Measurements from ENCODE around the gene RIPK4. TPM values are rescaled to one million over a fixed set of nuclear protein-coding genes. Genes with fewer than 3 reads are reported as not detected.

The RIPK4 gene
- total RNA-seq, 1 experiment from 2014 or later: 67.4 TPM

- ATAC-seq (no peak), DNase-seq (ENCODE audit: low read depth, low spot score) (no peak)
- in situ Hi-C loops (cut with HindIII; ENCODE audit: low pct_unique_long_range_greater_than_20kb, low sequenced_read_pairs): loop anchor here (25.0 kb wide), 1 partner anchor 153 kb away; no protein-coding TSS in a partner anchor
- H3K27me3 ChIP-seq (ENCODE audit: control insufficient read depth, insufficient read depth, low read length): no peaks in the 10 kb centered on the region
- CTCF ChIA-PET: no interaction called here
- POLR2A ChIA-PET: interaction anchor here (1.1 to 2.0 kb wide), 2 partner anchors 13 to 21 kb away, joined by 3 to 11 read pairs; no protein-coding TSS in a partner anchor
- H3K36me3 ChIP-seq (ENCODE audit: control insufficient read depth, insufficient read depth, low read length): no peaks in the 10 kb centered on the region; the same call in 1 of the 2 replicates
- peak overlapping the region; percentile 72 to 91 for H3K4me3 ChIP-seq (ENCODE audit: low read depth in 2 of 2, low read length in 2 of 2)
- BruUV-seq (replicated peaks): TSS peak; percentile 74
- no peaks in the 10 kb centered on the region for H3K9me3 ChIP-seq (ENCODE audit: control insufficient read depth, insufficient read depth, low read depth, low read length)
- peaks cover 18% of the 10 kb centered on the region for H3K4me1 ChIP-seq (ENCODE audit: control insufficient read depth, insufficient read depth, low read length)
- H3K27ac ChIP-seq (ENCODE audit: low read length): peak overlapping the region; percentile 98
- TF ChIP-seq TCF7L2 (IDR thresholded peaks at IDR 0.05; ENCODE audit: low read depth, low read length): no peak
- no peak for TF ChIP-seq REST (IDR thresholded peaks at IDR 0.05; ENCODE audit: insufficient read depth in 1 of 2, low read depth in 2 of 2, low read length in 1 of 2)
- no peak for TF ChIP-seq CTCF (IDR thresholded peaks at IDR 0.05)
- TF ChIP-seq SIN3A (IDR thresholded peaks at IDR 0.05; ENCODE audit: borderline replicate concordance, insufficient read depth, low read depth, low read length): 0 out of 2 replicates have a peak, but pooled peaks have one; percentile 4
- TF ChIP-seq POLR2AphosphoS5 (IDR thresholded peaks at IDR 0.05; ENCODE audit: low read depth, low read length): peak; percentile 1; the same call in 1 of the 2 replicates
- intact Hi-C loops (cut with micrococcal nuclease; ENCODE audit: unreplicated experiment): no loop called here
Observed at GRCh38 chr21:41765420-41765821, 1.4 kb downstream of the RIPK4 start.

GRCh38 chr21:41764558-41765419, 2.1 kb downstream of the RIPK4 start:
- intact Hi-C loops (cut with micrococcal nuclease; ENCODE audit: unreplicated experiment) (no loop called here), in situ Hi-C loops (cut with HindIII; ENCODE audit: low pct_unique_long_range_greater_than_20kb, low sequenced_read_pairs) (loop anchor here (25.0 kb wide), 1 partner anchor 152 kb away; no protein-coding TSS in a partner anchor)
- CTCF ChIA-PET: interaction anchor here (0.6 kb wide), 1 partner anchor 13 kb away, joined by 3 read pairs; no protein-coding TSS in a partner anchor
- peaks cover 18% of the 10 kb centered on the region for H3K4me1 ChIP-seq (ENCODE audit: control insufficient read depth, insufficient read depth, low read length)
- H3K36me3 ChIP-seq (ENCODE audit: control insufficient read depth, insufficient read depth, low read length): no peaks in the 10 kb centered on the region; the same call in 1 of the 2 replicates
- ATAC-seq (no peak), DNase-seq (ENCODE audit: low read depth, low spot score) (no peak)
- no peaks in the 10 kb centered on the region for H3K9me3 ChIP-seq (ENCODE audit: control insufficient read depth, insufficient read depth, low read depth, low read length)
- peak overlapping the region; percentile 98 for H3K27ac ChIP-seq (ENCODE audit: low read length)
- TF ChIP-seq SIN3A (IDR thresholded peaks at IDR 0.05; ENCODE audit: borderline replicate concordance, insufficient read depth, low read depth, low read length): no peak
- no peak for TF ChIP-seq TCF7L2 (IDR thresholded peaks at IDR 0.05; ENCODE audit: low read depth, low read length)
- TF ChIP-seq CTCF (IDR thresholded peaks at IDR 0.05): no peak
- no peak for TF ChIP-seq REST (IDR thresholded peaks at IDR 0.05; ENCODE audit: insufficient read depth in 1 of 2, low read depth in 2 of 2, low read length in 1 of 2)
- TF ChIP-seq POLR2AphosphoS5 (IDR thresholded peaks at IDR 0.05; ENCODE audit: low read depth, low read length): peak; percentile 31; the same call in 1 of the 2 replicates
- BruUV-seq (replicated peaks): no TSS peak
- no peaks in the 10 kb centered on the region for H3K27me3 ChIP-seq (ENCODE audit: control insufficient read depth, insufficient read depth, low read length)
- H3K4me3 ChIP-seq (ENCODE audit: low read depth in 2 of 2, low read length in 2 of 2): peak overlapping the region; percentile 72 to 91
- POLR2A ChIA-PET: interaction anchor here (0.5 to 1.1 kb wide), 2 partner anchors 13 to 85 kb away, joined by 3 to 5 read pairs; no protein-coding TSS in a partner anchor

Measured in Panc1 (cell line).